Nephron (organoid): ENCODE results near the gene NRP2.

ENCODE experiments used
- H3K27ac Mint-ChIP-seq, 3 experiments: 2 replicates each; pipeline ENCODE4 v1.8.0; 2020; ENCODE audit warnings: mixed read lengths in 3 of 3, mild to moderate bottlenecking in 2 of 3, moderate library complexity in 1 of 3
- H3K27me3 Mint-ChIP-seq: 2 replicates; pipeline ENCODE4 v1.8.0; 2021; ENCODE audit warnings: low read depth, mild to moderate bottlenecking, moderate library complexity, mixed read lengths
- H3K36me3 Mint-ChIP-seq: 2 replicates; pipeline ENCODE4 v1.8.0; 2020; ENCODE audit warnings: low read depth, mixed read lengths
- H3K4me1 Mint-ChIP-seq: 2 replicates; pipeline ENCODE4 v1.8.0; 2020; ENCODE audit warnings: mixed read lengths
- H3K4me3 Mint-ChIP-seq, 3 experiments: 2 replicates each; pipeline ENCODE4 v1.8.0; 2020; ENCODE audit warnings: mild to moderate bottlenecking in 3 of 3, mixed read lengths in 3 of 3, moderate library complexity in 2 of 3
- H3K9me3 Mint-ChIP-seq: 2 replicates; pipeline ENCODE4 v1.8.0; 2020; ENCODE audit warnings: mixed read lengths
- CTCF ChIP-seq, 3 experiments: fragments of 200-600 bp; sonication (generic); IDR thresholded peaks; one replicate each; pipeline ENCODE4 v1.5.0; 2021; ENCODE audit warnings: antibody characterized with exemption in 3 of 3; ENCODE audit not compliant: unreplicated experiment in 3 of 3

NRP2 gene

DNA sequence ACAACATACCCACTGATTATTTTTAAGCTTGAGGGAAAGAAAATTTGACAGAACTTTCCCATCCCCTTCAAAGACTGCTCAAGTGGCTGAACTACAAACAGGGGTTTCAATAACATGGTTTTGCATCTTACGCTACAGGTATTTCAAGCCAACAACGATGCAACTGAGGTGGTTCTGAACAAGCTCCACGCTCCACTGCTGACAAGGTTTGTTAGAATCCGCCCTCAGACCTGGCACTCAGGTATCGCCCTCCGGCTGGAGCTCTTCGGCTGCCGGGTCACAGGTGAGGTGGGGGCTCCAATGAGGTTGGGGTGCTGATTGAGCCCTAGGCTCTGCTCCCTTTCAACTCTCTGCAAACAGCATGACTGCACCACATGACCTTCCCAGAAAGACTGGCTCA lies 58.1 kb downstream of the NRP2 start:
- H3K4me1 Mint-ChIP-seq, result peaks cover 34% of the 10 kb centered on the region
- H3K4me3 Mint-ChIP-seq, result no peak overlapping the region
- H3K9me3 Mint-ChIP-seq, result no peaks in the 10 kb centered on the region
- no peak overlapping the region for H3K27ac Mint-ChIP-seq
- peaks cover 79% of the 10 kb centered on the region for H3K36me3 Mint-ChIP-seq
- H3K27me3 Mint-ChIP-seq, result no peaks in the 10 kb centered on the region
- TF ChIP-seq CTCF (IDR thresholded peaks at IDR 0.05; ENCODE audit: unreplicated experiment in 3 of 3), result no peak

DNA sequence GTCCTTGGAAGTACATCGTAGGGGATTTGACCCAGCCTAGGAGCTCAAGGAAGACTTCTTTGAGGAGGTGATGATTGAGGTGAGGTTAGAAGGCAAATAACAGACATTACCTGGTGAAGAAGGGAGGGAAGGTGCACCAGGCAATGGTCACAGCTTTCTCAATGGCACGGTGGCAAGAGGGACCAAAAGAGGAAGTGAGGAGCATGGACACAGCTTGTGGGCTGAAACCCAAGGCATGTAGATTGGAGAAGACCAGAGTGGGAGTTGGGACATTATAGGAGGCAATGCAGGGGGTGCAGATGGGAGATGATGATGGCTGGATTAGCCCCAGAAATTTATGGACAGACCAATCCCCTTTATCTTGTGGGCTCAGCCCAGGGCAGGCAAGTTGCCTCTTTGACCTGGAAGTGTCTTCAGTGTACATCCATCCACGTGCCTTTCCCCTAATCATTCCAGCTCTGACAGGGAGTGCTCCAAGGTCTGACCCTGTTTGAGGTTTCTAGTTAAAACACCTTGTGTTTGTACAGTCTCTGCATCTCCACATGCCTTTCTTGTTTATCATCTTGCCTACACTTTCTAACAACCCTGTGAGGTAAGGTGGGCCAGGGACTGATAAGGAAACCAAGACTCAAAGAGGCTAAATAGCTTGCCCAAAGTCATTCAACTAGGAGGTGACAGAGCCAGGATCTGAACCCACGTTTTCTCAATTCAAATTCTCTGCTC lies 59.1 kb downstream of the NRP2 start:
- Mint-ChIP-seq H3K4me3 (no peak overlapping the region), H3K36me3 (peaks cover 85% of the 10 kb centered on the region), H3K27me3 (no peaks in the 10 kb centered on the region), H3K27ac (no peak overlapping the region), H3K4me1 (peaks cover 37% of the 10 kb centered on the region), H3K9me3 (no peaks in the 10 kb centered on the region)
- TF ChIP-seq CTCF (IDR thresholded peaks at IDR 0.05; ENCODE audit: unreplicated experiment in 3 of 3), result no peak

GRCh38 chr2:205743137-205743536 lies 60.8 kb downstream of the NRP2 start:
- H3K4me1 Mint-ChIP-seq, result peaks cover 39% of the 10 kb centered on the region
- peaks cover 77% of the 10 kb centered on the region for H3K36me3 Mint-ChIP-seq
- H3K27me3 Mint-ChIP-seq, result no peaks in the 10 kb centered on the region
- no peaks in the 10 kb centered on the region for H3K9me3 Mint-ChIP-seq
- no peak overlapping the region for H3K27ac Mint-ChIP-seq
- H3K4me3 Mint-ChIP-seq, result no peak overlapping the region
- no peak for TF ChIP-seq CTCF (IDR thresholded peaks at IDR 0.05; ENCODE audit: unreplicated experiment in 3 of 3)

GRCh38 chr2:205744074-205744591 lies 61.8 kb downstream of the NRP2 start:
- peaks cover under 1% of the 10 kb centered on the region for H3K27me3 Mint-ChIP-seq
- peaks cover 38% of the 10 kb centered on the region for H3K4me1 Mint-ChIP-seq
- no peak for TF ChIP-seq CTCF (IDR thresholded peaks at IDR 0.05; ENCODE audit: unreplicated experiment in 3 of 3)
- H3K36me3 Mint-ChIP-seq, result peaks cover 79% of the 10 kb centered on the region
- peak overlapping the region; percentile 57 to 98 (median 82) for H3K27ac Mint-ChIP-seq
- H3K4me3 Mint-ChIP-seq, result no peak overlapping the region
- no peaks in the 10 kb centered on the region for H3K9me3 Mint-ChIP-seq

- Mint-ChIP-seq H3K4me3 (no peak overlapping the region), H3K9me3 (no peaks in the 10 kb centered on the region), H3K27me3 (peaks cover 4% of the 10 kb centered on the region), H3K27ac (peak overlapping the region; percentile 25 to 98 (median 82)), H3K4me1 (peaks cover 49% of the 10 kb centered on the region), H3K36me3 (peaks cover 81% of the 10 kb centered on the region)
- TF ChIP-seq CTCF (IDR thresholded peaks at IDR 0.05; ENCODE audit: unreplicated experiment in 3 of 3), result no peak
Observed at GRCh38 chr2:205745661-205746419, 63.5 kb downstream of the NRP2 start.
